ENCODE results near the gene GPR3.
"Not testable (repeated sequence)": the region's sequence is repeated elsewhere in the genome, so short reads cannot be mapped to it uniquely, and the experiment has no call there.

The GPR3 gene

GRCh38 chr1:27431601-27431940 is 39.1 kb downstream of the GPR3 start:
- H3K9ac ChIP-seq (ENCODE audit: low read depth, low read length, poor library complexity, severe bottlenecking): peak overlapping the region; percentile 74
- no peaks in the 10 kb centered on the region for H3K9me3 ChIP-seq (ENCODE audit: insufficient read depth, low read depth, low read length)
- peaks cover 19% of the 10 kb centered on the region for H3F3A ChIP-seq (ENCODE audit: low read depth)
- H3K36me3 ChIP-seq (ENCODE audit: insufficient read depth, low read length): peaks cover 8% of the 10 kb centered on the region; the same call in 1 of the 2 replicates
- H3K4me3 ChIP-seq (ENCODE audit: low read length, poor library complexity, severe bottlenecking): peak overlapping the region; percentile 61
- H3K9me2 ChIP-seq (replicated peaks; ENCODE audit: low read depth, low read length): no peaks in the 10 kb centered on the region
- H3K4me2 ChIP-seq (ENCODE audit: low read depth, low read length, poor library complexity, severe bottlenecking): peak overlapping the region; percentile 80
- no peak overlapping the region for H2AFZ ChIP-seq (ENCODE audit: low read length)
- peaks cover 84% of the 10 kb centered on the region for H3K79me2 ChIP-seq (ENCODE audit: insufficient read depth, low read length)
- TF ChIP-seq CTCF (conservative IDR thresholded peaks at IDR 0.05; ENCODE audit: low read length): no peak
- TF ChIP-seq EZH2phosphoT487 (IDR thresholded peaks at IDR 0.05; ENCODE audit: borderline replicate concordance): no peak
- no peaks in the 10 kb centered on the region for H4K20me1 ChIP-seq (ENCODE audit: insufficient read depth, low read length, poor library complexity, severe bottlenecking)
- H3K4me1 ChIP-seq (ENCODE audit: insufficient read depth, low read length, poor library complexity, severe bottlenecking): peaks cover 92% of the 10 kb centered on the region
- H3K27me3 ChIP-seq (ENCODE audit: insufficient read depth, low read length, poor library complexity, severe bottlenecking): no peaks in the 10 kb centered on the region

- H4K20me1 ChIP-seq (ENCODE audit: insufficient read depth, low read length, poor library complexity, severe bottlenecking); H3K4me3 ChIP-seq (ENCODE audit: low read length, poor library complexity, severe bottlenecking): not testable (repeated sequence)
- H3K4me1 ChIP-seq (ENCODE audit: insufficient read depth, low read length, poor library complexity, severe bottlenecking): peaks cover 92% of the 10 kb centered on the region
Measured at GRCh38 chr1:27432725-27433124, 40.3 kb downstream of the GPR3 start.

GRCh38 chr1:27433706-27434105 is 41.3 kb downstream of the GPR3 start:
- H3K4me2 ChIP-seq (ENCODE audit: low read depth, low read length, poor library complexity, severe bottlenecking): peak overlapping the region; percentile 34

More at GRCh38 chr1:27432725-27433124, 40.3 kb downstream of the GPR3 start:
- Histone ChIP-seq H3K9ac (ENCODE audit: low read depth, low read length, poor library complexity, severe bottlenecking) (peak overlapping the region; percentile 30), H3K79me2 (ENCODE audit: insufficient read depth, low read length) (peaks cover 85% of the 10 kb centered on the region), H3F3A (ENCODE audit: low read depth) (peaks cover 15% of the 10 kb centered on the region)
- not testable (repeated sequence) for H3K27me3 ChIP-seq (ENCODE audit: insufficient read depth, low read length, poor library complexity, severe bottlenecking); H3K4me2 ChIP-seq (ENCODE audit: low read depth, low read length, poor library complexity, severe bottlenecking); H3K36me3 ChIP-seq (ENCODE audit: insufficient read depth, low read length); H3K9me3 ChIP-seq (ENCODE audit: insufficient read depth, low read depth, low read length); H3K9me2 ChIP-seq (replicated peaks; ENCODE audit: low read depth, low read length); H2AFZ ChIP-seq (ENCODE audit: low read length)

More at GRCh38 chr1:27433706-27434105, 41.3 kb downstream of the GPR3 start:
- no peak overlapping the region for H2AFZ ChIP-seq (ENCODE audit: low read length)
- H3K9ac ChIP-seq (ENCODE audit: low read depth, low read length, poor library complexity, severe bottlenecking): peak overlapping the region; percentile 30
- H3K9me2 ChIP-seq (replicated peaks; ENCODE audit: low read depth, low read length): no peaks in the 10 kb centered on the region
- H3K27me3 ChIP-seq (ENCODE audit: insufficient read depth, low read length, poor library complexity, severe bottlenecking): no peaks in the 10 kb centered on the region
- H3K4me3 ChIP-seq (ENCODE audit: low read length, poor library complexity, severe bottlenecking): no peak overlapping the region
- no peaks in the 10 kb centered on the region for H3K36me3 ChIP-seq (ENCODE audit: insufficient read depth, low read length)
- peaks cover 17% of the 10 kb centered on the region for H4K20me1 ChIP-seq (ENCODE audit: insufficient read depth, low read length, poor library complexity, severe bottlenecking)
- H3K79me2 ChIP-seq (ENCODE audit: insufficient read depth, low read length): peaks cover 94% of the 10 kb centered on the region
- no peaks in the 10 kb centered on the region for H3K9me3 ChIP-seq (ENCODE audit: insufficient read depth, low read depth, low read length)
- peaks cover 13% of the 10 kb centered on the region for H3F3A ChIP-seq (ENCODE audit: low read depth)
- H3K4me1 ChIP-seq (ENCODE audit: insufficient read depth, low read length, poor library complexity, severe bottlenecking): peaks cover 92% of the 10 kb centered on the region
- TF ChIP-seq CTCF (conservative IDR thresholded peaks at IDR 0.05; ENCODE audit: low read length) (no peak), EZH2phosphoT487 (IDR thresholded peaks at IDR 0.05; ENCODE audit: borderline replicate concordance) (no peak)
